GM19463 (cell line): Measurements from ENCODE around the gene MRPL33.

Experiments used
- ATAC-seq: cut with Tn5 transposase; IDR thresholded peaks from one replicate; pipeline ENCODE4 v1.9.1; 2021; ENCODE audit warnings: mild to moderate bottlenecking, moderate library complexity; ENCODE audit not compliant: unreplicated experiment

The MRPL33 gene

DNA sequence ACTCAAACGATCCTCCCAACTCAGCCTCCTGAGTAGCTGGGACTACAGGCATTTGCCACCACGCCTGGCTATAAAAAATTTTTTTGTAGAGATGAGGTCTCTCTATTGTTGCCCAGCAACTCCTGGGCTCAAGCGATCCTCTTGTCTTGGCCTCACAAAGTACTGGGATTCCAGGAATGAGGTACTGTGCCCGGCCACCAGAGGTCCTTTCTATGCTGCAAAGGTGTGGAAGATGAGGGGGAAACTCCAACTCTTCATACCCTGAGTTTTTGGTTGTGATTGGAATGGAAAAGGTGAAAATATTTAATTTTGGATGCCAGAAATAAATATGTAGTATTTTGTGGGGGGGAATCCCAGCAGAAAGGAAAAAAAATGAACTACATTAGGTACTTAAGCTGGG, 36.0 kb downstream of the MRPL33 start:
- ATAC-seq = no peak

DNA sequence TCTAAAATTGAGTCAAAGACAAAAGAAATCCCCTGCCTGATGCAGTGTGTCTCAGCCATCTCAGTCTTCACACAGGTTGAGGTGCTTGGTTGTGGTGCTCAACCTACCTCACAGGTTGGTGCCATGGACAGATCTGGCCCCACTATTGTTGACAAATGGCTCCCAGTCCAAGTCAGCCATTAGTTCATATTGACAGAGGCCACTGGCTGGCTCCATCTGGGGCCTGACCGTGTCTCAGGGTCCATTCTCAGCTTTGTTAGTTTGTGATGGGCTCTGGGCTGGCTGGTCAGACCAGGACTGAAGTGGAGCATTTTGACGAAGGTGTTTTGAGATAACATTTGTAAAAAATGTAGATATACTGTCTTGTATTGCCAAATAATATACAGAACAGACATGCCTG, 36.9 kb downstream of the MRPL33 start:
- ATAC-seq = no peak

DNA sequence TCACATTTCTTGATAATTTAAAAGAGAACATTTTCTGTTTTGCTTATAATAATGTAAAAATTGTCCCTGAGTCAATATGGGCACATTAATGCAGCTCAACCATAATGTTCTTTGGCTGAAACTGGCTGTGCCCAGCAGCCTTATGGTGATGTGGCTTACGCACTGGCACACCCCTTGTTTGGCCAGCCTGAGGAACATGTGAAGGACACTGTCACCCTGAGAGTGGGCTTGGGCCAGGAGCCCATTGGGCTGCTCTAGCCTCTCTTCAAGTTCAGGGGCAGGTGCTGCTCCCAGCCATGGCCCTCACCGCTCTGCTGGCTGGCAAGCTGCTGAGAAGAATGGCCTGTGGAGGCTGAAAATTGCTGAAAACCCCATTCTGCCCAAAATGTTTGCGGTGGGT, 37.5 kb downstream of the MRPL33 start:
- ATAC-seq = no peak

GRCh38 chr2:27809761-27810241, 38.3 kb downstream of the MRPL33 start:
- ATAC-seq = no peak

DNA sequence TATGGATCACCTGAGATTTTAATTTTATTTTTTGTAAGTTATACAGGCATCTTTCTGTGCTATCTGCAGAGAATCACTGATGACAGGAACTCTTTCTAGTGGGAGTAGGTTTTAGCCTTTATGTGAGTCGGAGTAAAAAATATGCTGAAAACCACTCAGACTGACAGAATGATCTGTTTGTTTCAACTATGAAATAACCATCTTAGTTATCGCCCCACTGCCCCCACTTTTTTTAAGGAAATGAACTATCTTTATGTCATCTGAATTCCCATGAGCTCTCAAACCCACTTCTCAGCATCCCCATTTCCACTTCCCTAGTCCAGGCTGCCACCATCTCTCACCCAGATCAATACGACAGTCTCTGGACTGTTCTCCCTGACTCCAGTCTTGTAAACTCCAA, 38.9 kb downstream of the MRPL33 start:
- ATAC-seq = no peak

- ATAC-seq = no peak
Measured at GRCh38 chr2:27811768-27812167, 40.2 kb downstream of the MRPL33 start.

DNA sequence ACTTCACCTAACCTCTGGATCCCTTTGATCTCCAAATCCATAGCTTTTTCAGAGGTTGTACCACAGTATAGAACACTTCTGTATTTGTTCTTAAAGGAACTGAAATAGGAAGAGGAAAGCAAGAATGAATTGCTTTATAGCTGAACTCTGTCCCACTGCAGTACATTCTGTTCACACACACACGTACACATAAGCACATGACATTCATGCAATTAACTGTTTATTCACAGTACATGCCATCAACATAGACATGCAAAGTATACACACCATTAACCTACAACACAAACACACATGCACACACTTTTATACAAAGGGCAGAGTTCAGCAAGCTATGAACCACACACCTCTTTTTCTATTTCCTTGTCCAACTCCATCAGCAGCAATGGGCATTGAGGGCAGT, 43.2 kb downstream of the MRPL33 start:
- no peak for ATAC-seq

GRCh38 chr2:27815860-27816438, 44.4 kb downstream of the MRPL33 start:
- no peak for ATAC-seq

- no peak for ATAC-seq
Measured at GRCh38 chr2:27822049-27822448, 50.5 kb downstream of the MRPL33 start.

GRCh38 chr2:27823135-27823534, 51.6 kb downstream of the MRPL33 start:
- no peak for ATAC-seq

- no peak for ATAC-seq
Measured at GRCh38 chr2:27823569-27823968, 52.0 kb downstream of the MRPL33 start.

GRCh38 chr2:27824401-27824800, 52.9 kb downstream of the MRPL33 start:
- ATAC-seq = no peak

- no peak for ATAC-seq
Measured at GRCh38 chr2:27828305-27828704, 56.8 kb downstream of the MRPL33 start.
